ENCODE data around the gene KYAT1. TPM values are rescaled to one million over a fixed set of nuclear protein-coding genes. Genes with fewer than 3 reads are reported as not detected.
"Not testable (repeated sequence)": the region's sequence is repeated elsewhere in the genome, so short reads cannot be mapped to it uniquely, and the experiment has no call there.

Gene KYAT1
- total RNA-seq, 1 donor from 2014 or later, result 3.7 TPM

DNA sequence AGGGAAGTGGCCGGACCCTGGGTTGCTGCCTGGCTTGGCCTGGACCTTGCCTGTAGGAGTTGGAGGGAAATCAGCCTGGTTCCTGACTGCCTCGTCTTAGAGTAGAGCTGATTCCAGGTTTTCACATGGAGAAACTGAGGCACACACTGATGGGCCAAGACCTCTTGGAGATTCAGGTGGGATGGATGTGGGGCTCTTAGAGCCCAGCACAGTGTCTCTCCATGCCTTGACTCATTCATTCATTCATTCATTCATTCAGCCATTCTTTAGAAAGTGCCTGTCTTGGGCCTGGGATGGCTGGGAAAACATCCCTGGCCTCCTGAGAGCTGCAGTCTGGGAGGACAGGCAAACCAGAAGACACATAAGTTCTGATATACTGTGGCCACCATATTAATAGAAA, 2.4 kb upstream of the KYAT1 start:
- no peak for ATAC-seq

DNA sequence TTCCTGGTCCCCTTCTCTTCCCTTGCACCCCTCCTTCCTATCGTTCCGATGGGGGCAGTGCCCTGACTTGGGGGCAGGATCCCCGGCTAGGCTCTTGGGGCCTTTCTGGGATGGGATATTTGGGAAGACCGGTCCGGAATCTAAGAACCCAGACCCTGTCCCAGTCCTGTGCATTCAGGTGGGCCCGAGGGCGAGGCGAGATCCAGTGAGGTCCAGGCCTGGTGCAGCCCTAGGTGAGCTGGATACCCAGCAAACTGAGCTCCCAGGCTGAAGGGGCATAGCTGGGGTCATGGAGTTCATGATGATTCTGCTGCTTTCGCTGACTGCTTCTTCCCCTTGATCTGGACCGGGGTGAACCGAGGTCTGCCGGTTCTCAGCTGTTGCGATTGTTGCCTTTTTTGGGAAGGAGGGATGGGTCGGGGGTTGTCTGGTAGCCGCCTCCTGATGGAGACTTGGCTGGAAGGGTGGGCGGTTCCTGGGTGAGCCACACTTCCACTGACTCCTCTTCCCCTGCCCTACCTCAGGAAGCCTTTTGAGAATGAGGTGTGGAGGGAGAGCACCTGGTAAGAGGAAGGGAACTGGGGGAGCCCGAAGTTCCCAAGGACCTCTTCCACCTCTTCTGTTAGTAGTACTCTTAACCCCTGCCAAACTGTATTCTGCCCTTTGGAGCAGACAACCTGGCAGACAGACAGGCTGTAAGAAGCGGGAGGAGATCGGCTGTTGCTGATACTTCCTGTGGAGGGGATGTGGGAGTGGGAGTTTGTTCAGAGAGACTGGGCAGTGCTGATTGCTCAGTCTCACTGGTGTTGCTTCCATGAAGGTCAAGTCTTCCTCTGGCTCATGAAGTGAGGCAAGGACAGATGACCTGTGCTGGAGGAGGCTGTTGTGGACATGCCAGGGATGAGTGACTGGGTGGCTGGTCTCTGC, 1.2 kb upstream of the KYAT1 start:
- ATAC-seq, result peak; percentile 22

DNA sequence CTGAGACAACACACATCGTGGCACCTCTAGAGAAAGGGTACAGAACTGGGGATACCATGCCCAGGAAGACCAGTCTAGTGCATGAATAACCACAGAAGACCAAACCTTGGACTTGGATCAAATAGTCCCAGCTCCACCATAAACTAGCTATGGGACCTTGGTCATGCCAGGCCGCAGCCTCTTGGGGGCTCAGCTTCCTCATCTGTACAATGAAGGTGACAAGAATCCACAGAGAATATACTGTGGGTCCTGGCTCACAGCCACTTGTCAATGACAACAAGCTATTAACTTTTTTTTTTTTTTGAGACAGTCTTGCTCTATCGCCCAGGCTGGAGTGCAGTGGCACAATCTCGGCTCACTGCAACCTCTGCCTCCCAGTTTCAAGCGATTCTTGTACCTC, 3.9 kb downstream of the KYAT1 start:
- no peak for ATAC-seq

DNA sequence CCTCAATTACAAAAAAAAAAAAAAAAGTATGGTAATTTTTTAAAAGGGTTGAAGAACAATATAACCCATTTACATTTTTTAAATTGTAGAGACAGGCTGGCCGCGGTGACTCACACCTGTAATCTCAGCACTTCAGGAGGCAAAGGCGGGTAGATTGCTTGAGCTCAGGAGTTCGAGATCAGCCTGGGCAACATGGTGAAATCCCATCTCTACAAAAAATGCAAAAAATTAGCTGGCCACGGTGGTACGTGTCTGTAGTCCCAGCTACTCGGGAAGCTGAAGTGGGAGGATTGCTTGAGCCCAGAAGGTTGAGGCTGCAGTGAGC, 10.8 kb downstream of the KYAT1 start:
- ATAC-seq, result not testable (repeated sequence)

DNA sequence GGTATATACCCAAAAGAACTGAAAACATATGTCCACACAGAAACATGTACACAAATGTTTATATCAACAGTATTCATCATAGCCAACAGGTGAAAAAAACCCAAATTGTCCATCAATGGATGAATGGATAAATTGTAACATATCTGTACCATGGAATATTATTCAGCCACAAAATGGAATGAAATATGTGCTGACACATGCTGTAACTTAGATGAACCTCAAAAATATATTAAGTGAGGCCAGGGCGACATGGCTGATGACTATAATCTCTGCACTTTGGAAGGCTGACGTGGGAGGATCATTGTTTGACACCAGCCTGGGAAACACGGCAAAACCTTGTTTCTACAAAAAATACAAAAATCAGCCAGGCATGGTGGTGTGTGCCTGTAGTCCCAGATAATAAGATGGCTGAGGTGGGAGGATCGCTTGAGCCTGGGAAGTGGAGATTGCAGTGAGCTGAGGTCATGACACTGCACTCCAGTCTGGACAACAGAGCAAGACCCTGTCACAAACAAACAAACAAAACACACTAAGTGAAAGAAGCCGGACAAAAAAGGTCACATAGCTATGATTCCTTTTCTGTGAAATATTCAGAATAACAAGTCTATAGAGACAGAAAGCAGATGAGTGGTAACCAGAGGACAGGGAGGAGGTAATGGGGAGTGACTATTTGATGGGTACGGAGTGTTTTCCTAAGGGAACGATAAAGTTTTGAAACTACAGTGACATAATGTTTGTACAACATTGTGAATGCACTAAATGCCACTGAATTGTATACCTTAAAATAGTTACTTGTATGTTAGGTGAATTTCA, 11.4 kb downstream of the KYAT1 start:
- no peak for ATAC-seq

DNA sequence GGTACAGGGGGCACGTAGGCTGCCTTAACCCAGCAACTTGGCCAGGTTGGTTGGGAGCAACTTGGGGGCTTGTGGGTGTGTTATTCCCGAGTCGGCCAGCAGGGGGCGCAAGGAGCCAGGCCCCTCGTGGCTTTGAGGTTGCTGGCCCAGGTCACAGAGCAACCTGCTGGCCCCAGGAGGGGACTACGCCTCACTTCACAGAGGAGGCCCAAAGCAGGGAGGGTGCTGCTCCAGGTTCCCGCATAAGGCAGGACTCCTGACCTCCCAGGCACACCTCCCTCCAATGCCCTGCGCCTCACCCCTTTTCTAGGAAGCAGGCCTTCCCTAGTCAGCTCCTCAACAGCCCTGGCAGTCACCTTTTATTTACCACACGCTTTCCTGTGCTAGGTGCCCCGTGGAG, 18.1 kb downstream of the KYAT1 start:
- peak; percentile 76 for ATAC-seq

DNA sequence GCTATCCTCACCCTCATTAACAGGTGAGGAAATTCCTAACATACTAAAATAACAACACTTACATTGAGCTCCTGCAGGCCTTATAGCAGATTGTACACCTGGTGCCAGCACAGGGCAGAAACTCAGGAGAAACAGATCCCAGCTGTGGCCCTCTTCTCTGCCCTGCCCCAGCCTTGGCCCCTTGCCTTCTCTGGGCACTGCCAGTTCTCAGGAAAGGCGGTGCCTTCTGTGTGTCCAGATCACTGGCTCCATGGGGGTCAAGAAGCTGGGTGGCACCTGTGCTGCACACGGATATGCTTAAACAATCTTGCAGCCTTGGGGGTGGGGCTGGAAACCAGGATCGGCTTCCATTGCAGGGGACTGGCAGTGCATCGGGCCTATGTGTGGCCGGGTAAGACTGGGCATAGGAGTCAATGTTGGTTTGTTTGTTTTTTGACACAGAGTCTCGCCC, 19.3 kb downstream of the KYAT1 start:
- no peak for ATAC-seq

DNA sequence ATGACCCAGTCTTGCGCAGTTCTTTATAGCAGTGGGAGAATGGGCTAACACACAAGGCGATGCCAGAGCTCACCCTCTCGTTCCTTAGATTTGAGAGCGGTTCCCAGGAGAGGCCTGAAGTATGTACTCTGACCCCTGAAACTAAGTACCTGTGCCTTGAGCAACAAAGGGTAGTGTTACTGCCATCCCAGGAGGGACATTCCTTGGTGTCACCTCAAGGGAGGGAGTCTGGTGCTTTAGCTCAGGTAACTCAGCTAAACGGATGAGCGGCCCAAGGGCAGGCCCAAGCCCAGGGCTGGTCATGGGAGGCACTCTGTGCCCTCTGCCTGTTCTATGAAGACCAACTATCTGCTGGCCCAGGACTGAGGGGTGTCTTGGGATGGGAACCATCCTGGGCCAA, 20.2 kb downstream of the KYAT1 start:
- no peak for ATAC-seq

DNA sequence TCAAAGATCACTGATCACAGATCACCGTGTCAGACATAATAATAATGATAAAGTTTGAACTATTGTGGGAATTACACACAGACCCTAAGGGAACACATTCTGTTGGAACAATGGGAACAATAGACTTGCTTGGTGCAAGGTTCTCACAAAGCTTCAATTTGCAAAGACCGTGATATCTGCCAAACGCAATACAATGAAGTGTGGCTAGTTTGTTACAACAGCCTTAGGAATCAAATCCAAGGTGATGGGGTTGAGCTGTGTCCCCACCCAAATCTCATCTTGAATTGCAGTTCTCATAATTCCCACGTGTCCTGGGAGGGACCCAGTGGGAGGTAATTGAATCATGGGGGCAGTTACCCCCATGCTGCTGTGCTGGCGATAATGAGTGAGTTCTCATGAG, 20.8 kb downstream of the KYAT1 start:
- ATAC-seq, result peak; percentile 10

DNA sequence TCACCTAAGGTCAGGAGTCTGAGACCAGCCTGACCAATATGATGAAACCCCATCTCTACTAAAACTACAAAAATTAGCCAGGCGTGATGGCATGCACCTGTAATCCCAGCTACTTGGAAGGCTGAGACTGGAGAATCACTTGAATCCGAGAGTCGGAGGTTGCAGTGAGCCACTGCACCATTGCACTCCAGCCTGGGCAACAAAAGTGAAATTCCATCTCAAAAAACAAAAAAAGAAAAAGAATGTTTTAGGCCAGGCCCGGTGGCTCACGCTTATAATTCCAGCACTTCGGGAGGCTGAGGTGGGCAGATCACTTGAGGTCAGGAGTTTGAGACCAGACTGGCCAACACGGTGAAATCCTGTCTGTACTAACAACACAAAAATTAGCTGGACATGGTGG, 23.3 kb downstream of the KYAT1 start:
- ATAC-seq, result not testable (repeated sequence)

DNA sequence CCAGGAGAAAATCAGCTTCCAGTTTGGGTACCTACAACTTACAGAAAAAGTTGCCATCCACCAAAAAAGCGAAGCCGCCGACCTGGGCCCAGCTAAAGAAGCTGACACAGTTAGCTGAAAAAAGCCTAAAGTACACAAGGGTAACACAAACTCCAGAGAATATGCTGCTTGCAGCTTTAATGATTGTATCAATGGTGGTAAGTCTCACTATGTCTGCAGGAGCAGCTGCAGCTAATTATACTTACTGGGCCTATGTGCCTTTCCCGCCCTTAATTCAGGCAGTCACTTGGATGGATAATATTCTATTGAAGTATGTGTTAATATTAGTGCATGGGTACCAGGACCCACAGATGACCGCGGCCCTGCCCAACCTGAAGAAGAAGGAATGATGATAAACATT, 27.3 kb downstream of the KYAT1 start:
- ATAC-seq, result not testable (repeated sequence)

DNA sequence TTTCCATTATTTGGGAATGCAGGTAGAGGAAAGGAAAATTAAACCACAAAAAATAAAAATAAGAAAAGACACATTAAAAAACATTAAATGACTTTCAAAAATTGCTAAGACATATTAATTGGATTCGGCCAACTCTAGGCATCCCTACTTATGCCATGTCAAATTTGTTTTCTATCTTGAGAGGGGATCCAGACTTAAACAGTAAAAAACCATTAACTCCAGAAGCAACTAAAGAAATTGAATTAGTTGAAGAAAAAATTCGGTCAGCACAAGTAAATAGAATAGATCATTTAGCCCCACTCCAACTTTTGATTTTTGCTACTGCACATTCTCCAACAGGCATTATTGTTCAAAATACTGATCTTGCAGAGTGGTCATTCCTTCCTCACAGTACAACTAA, 29.1 kb downstream of the KYAT1 start:
- not testable (repeated sequence) for ATAC-seq

DNA sequence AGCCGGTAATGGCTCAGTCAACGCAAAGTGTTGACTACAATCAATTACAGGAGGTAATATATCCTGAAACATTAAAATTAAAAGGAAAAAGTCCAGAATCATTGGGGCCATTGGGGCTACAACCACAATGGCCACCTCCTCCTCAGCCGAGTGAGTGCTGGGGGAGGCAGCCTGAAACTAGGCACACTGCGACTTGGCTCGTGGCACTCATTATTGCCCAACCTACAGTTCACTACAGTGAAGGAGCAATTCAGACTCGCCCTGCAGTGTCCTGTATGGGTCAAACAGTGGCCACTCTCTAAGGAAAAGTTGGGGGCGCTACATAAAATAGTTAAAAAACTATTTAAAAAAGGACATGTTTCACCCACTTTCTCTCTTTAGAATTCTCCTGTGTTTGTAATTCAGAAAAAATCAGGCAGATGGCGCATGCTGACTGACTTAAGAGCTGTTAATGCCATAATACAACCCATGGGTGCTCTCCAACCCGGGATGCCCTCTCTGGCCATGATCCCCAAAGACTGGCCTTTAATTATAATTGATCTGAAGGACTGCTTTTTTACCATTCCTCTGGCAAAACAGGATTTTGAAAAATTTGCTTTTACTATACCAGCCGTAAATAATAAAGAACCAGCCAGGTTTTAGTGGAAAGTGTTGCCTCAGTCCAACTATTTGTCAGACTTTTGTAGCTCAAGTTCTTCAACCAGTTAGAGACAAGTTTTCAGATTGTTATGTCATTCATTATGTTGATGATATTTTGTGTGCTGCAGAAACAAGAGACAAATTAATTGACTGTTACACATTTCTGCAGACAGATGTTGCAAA, 29.8 kb downstream of the KYAT1 start:
- not testable (repeated sequence) for ATAC-seq

DNA sequence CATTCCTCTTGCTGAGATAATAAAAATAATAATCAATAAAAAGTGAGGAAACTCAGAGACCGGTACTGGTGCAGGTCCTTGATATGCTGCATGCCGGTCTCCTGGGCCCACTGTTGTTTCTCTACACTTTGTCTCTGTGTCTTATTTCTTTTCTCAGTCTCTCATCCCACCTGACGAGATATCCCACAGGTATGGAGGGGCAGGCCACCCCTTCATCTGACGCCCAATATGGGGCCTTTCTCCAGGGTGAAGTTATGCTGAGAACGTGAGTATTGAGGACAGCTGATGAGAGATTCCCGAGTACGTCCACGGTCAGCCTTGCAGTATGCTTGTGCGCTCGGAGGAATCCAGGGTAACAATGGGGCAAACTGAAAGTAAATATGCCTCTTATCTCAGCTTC, 30.7 kb downstream of the KYAT1 start:
- ATAC-seq, result not testable (repeated sequence)

DNA sequence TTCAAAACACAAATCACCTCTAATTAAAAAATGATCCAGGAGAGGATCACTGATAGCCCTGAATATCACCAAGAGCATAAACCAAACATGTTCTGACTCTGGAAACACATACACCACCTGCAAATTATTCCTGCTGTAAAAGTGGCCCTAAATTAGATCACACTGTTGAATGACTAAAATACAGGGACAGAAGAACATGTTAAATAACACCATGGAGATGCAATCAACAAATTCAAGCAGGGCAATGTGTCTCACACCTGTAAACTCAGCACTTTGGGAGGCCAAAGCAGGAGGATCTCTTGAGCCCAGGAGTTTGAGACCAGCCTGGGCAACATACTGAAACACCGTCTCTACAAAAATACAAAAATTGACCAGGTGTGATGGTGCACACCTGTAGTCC, 33.9 kb downstream of the KYAT1 start:
- ATAC-seq, result no peak

DNA sequence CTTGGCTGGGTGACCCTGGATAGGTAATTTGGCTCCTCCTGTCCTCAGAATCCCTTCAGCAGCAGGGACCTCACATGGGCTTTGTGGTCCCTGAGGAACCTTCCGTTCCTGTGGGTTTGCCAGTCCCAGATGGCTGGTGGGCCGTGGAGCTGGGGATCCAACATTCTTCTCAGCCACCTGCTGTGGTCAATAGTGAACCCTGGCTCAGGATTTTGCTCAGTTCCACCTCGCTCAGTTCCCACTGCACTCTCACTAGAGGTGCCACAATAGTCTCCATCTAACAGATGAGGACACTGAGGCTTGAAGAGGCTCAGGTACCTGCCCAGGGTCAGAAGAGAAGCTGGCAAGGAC, 35.1 kb downstream of the KYAT1 start:
- no peak for ATAC-seq

DNA sequence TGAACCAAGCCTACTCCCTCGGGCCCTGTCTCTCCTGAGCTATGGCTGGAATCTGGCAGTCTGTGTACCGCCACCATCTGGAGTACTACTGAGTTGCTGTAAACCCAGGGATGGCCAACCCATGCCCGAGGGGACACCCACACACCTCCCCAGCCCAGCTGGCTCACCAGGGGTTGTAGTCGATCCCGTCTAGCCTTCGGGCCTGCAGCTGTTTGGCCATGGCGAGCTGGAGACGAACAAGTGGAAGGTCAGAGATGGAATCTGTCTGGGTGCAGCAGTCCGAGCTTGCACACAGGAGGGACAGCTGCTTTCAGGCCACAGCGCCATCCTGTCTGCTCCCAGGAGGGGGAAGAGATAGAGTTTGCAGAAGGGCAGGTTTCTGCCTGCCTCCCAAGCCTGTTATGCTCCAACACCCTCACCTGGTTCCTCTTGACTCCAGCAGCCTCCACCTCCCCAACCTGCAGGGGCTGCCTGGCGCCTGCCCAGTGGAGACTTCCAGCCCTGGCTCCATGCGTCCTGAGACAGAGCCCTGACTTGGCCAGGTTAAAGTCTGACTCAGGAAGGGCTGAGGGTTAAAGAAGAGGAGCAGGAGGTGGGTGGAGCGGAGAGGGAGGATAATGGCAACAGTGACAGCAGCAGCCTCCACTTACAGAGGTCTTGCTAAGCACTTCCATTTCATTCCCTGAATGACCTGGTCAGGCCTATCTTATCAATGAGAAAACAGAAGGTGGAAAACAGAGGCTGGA, 36.4 kb downstream of the KYAT1 start:
- ATAC-seq, result peak; percentile 91

DNA sequence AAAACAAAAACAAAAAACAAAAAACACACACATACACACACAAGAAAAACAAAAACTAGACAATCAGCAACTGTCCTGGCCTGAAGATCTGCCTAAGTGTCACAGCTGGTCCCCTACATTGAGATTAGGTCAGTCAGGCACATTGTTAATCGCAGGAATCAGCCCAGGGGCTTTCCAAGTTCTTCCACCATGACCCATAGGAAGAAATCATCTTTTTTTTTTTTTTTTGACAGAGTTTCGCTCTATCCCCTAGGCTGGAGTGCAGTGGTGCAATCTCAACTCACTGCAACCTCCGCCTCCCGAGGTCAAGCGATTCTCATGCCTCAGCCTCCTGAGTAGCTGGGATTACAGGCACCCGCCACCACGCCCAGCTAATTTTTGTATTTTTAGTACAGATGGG, 38.6 kb downstream of the KYAT1 start:
- not testable (repeated sequence) for ATAC-seq

DNA sequence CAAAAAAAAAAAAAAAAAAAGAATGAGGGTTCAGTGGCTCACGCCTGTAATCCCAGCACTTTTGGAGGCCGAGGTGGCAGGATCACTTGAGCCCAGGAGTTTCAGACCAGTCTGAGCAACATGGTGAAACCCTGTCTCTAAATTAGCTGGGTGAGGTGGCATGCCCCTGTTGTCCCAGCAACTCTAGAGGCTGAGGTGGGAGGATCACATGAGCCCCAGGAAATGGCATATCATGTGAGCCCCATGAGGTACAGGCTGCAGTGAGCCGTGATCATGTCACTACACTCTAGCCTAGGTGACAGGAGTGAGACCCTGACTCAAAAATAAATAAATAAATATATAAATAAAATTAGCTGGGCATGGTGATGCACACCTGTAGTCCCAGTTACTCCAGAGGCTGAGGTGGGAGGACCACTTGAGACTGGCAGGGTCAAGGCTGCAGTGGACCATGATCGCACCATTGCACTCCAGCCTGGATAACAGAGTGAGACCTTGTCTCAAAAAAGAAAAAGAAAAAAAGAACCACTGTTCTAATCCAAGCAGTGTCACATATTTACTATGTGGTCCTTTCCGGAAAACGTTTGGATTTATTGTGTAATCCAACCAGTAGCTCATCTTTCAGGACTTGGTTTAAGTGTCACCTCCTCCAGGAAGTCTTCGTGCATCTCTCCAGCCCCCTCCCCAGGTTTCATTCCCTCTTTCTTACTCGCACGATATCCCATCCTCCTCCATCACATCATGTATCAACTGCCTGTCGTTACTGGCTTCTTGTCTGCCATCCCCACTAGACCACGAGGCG, 39.9 kb downstream of the KYAT1 start:
- no peak for ATAC-seq

DNA sequence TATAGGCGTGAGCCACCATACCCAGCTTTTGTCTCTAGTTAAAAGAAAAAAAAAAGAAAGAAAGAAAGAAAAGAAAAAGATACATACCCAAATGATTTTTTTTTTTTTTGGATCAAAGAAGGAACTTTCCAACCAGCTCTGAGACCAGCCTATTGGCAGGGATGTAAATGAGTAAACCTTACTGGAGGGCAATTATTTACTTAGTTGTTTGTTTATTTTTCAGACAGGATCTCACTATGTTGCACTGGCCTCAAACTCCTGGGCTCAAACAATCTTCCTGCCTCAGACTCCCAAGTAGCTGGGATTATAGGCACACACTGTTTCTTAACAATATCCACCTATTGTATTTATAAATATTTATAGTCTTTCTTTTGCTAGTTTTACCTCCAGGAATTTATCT, 41.2 kb downstream of the KYAT1 start:
- no peak for ATAC-seq

DNA sequence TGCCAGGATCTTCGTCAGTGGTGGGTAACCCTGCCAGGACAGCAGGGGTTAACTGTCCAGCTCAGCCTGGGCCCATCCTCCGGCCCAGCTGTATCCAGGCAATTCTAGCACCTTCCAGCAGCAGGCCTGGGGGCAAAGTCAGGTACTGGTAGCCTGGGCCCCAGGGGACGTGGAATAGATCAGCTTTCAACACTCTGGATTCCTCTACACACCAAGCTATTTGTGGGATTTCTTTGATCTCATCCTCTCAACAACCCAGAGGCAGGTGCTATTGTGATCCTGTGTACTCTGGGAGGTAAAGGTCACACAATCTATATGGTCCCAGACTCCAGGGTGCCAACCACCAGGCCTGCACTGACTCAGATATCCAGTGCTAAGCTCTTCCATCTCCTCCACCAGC, 43.4 kb downstream of the KYAT1 start:
- ATAC-seq, result no peak
